ENCODE results near the gene SH3GL2. TPM values are rescaled to one million over a fixed set of nuclear protein-coding genes. Genes with fewer than 3 reads are reported as not detected.

SH3GL2 gene
- total and polyA plus RNA-seq, 4 donors, result 0.06 to 0.08 TPM; not detected in 2

GRCh38 chr9:17772223-17772622 lies 193.4 kb downstream of the SH3GL2 start:
- DNase-seq (ENCODE audit: low spot score), result no peak
- H3K27ac ChIP-seq (ENCODE audit: low read depth in 1 of 2, low read length in 2 of 2), result no peak overlapping the region
- no peak for TF ChIP-seq RXRA (IDR thresholded peaks at IDR 0.05)
- no peak for TF ChIP-seq TAF1 (conservative IDR thresholded peaks at IDR 0.05)
- TF ChIP-seq JUND (IDR thresholded peaks at IDR 0.05), result no peak
- no peak for TF ChIP-seq FOXA2 (IDR thresholded peaks at IDR 0.05)
- no peak for TF ChIP-seq GABPA (IDR thresholded peaks at IDR 0.05 in 1 of 2, conservative IDR thresholded peaks at IDR 0.05 in 1 of 2)
- no peaks in the 10 kb centered on the region for H3K9me3 ChIP-seq (ENCODE audit: control insufficient read depth in 4 of 4, low read length in 3 of 4)
- WGBS, result 88% methylated on average over 3 of the region's 3 CpGs
- no peak overlapping the region for H3K4me3 ChIP-seq (ENCODE audit: low read depth in 1 of 3, low read length in 3 of 3)
- no peaks in the 10 kb centered on the region for H3K36me3 ChIP-seq (ENCODE audit: control insufficient read depth in 4 of 4, insufficient read depth in 3 of 4, low read depth in 1 of 4, low read length in 3 of 4)
- H3K9ac ChIP-seq (ENCODE audit: low read depth in 1 of 2, low read length in 2 of 2), result no peak overlapping the region
- H3K27me3 ChIP-seq (ENCODE audit: control insufficient read depth in 4 of 4, insufficient read depth in 4 of 4, low read length in 3 of 4), result peaks cover 0 to 2% (median 0%) of the 10 kb centered on the region in 4 donors
- H3K4me1 ChIP-seq (ENCODE audit: control insufficient read depth in 4 of 4, insufficient read depth in 4 of 4, low read length in 3 of 4), result no peaks in the 10 kb centered on the region

- Histone ChIP-seq H3K9me3 (ENCODE audit: control insufficient read depth in 4 of 4, low read length in 3 of 4) (no peaks in the 10 kb centered on the region), H3K36me3 (ENCODE audit: control insufficient read depth in 4 of 4, insufficient read depth in 3 of 4, low read depth in 1 of 4, low read length in 3 of 4) (no peaks in the 10 kb centered on the region), H3K27ac (ENCODE audit: low read depth in 1 of 2, low read length in 2 of 2) (no peak overlapping the region), H3K9ac (ENCODE audit: low read depth in 1 of 2, low read length in 2 of 2) (no peak overlapping the region), H3K27me3 (ENCODE audit: control insufficient read depth in 4 of 4, insufficient read depth in 4 of 4, low read length in 3 of 4) (peaks cover 0 to 2% (median 0%) of the 10 kb centered on the region in 4 donors), H3K4me1 (ENCODE audit: control insufficient read depth in 4 of 4, insufficient read depth in 4 of 4, low read length in 3 of 4) (no peaks in the 10 kb centered on the region), H3K4me3 (ENCODE audit: low read depth in 1 of 3, low read length in 3 of 3) (no peak overlapping the region)
- TF ChIP-seq NR2F2 (IDR thresholded peaks at IDR 0.05), result no peak
- no peak for TF ChIP-seq FOXA2 (IDR thresholded peaks at IDR 0.05)
- TF ChIP-seq REST (IDR thresholded peaks at IDR 0.05), result no peak
- TF ChIP-seq TAF1 (conservative IDR thresholded peaks at IDR 0.05), result no peak
- no peak for TF ChIP-seq ZBTB33 (IDR thresholded peaks at IDR 0.05)
- TF ChIP-seq HNF4G (IDR thresholded peaks at IDR 0.05), result no peak
- TF ChIP-seq GABPA (IDR thresholded peaks at IDR 0.05 in 1 of 2, conservative IDR thresholded peaks at IDR 0.05 in 1 of 2), result no peak
- no peak for TF ChIP-seq RAD21 (IDR thresholded peaks at IDR 0.05)
- TF ChIP-seq CTCF (IDR thresholded peaks at IDR 0.05; ENCODE audit: low read depth, low read length, missing input control), result no peak
- TF ChIP-seq EGR1 (IDR thresholded peaks at IDR 0.05; ENCODE audit: low read depth in 2 of 2), result no peak
- no peak for TF ChIP-seq JUND (IDR thresholded peaks at IDR 0.05)
- no peak for DNase-seq (ENCODE audit: low spot score)
Measured at GRCh38 chr9:17775656-17776055, 196.8 kb downstream of the SH3GL2 start.

All from liver (tissue), 9 donors.